Retina (tissue), 1 donor: Measurements from ENCODE around the gene NHLRC1.

Source experiments
- DNase-seq: peaks from one replicate; pipeline ENCODE4 v3.0.0-alpha.2; 2016

The NHLRC1 gene

DNA sequence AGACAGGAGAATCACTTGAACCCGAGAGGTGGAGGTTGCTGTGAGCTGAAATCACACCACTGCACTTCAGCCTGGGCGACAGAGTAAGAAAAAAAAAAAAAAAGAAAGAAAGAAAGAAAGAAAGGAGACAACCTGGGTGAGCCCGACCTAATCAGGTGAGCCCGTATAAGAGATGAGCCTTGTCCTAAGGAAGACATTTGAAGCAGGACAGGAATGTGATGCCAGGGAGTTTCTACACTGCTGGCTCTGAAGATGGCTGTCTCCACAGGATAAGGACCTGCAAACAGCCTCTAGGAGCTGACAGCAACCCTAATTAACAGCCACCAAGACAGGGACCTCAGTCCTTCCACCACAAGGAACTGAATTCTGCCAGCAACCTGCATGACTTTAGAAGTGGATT is 41.9 kb downstream of the NHLRC1 start:
- DNase-seq: no peak

DNA sequence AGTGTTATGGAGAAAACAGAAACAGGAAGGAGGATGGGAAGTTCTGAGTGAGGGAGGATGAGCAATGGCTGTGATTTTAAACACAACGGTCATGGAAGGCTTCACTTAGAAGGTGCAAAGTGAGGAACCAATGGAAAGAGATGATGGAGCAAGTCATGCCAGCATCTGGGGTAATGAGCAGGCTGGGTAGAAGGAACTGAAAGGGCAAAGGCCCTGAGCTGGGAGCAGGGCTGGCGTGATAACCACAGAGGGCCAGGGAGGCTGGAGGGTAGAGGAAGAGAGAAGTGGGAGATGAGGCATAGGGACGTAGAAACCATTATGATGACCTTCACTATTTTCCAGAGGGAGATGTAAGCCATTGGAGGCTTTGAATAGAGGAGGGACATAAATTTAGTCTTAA is 43.6 kb downstream of the NHLRC1 start:
- no peak for DNase-seq

DNA sequence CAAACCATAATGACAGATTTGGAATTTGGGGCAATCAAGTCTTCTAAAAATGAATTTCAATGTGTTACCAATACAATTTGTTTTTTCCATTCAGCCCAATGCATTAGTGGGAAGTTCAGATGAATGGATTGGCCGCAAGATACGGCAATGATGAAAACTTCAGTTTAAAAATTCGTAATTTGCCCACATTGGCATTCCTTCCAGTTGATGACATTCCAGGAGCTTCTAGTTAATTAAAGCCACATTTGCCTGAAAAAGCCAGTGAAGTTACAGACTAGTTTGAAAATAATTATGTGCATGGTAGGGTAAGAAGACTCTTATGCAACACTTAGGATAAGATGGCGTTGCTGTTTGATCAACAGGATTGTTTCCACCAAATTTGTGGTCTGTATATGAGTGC is 46.2 kb downstream of the NHLRC1 start:
- no peak for DNase-seq

DNA sequence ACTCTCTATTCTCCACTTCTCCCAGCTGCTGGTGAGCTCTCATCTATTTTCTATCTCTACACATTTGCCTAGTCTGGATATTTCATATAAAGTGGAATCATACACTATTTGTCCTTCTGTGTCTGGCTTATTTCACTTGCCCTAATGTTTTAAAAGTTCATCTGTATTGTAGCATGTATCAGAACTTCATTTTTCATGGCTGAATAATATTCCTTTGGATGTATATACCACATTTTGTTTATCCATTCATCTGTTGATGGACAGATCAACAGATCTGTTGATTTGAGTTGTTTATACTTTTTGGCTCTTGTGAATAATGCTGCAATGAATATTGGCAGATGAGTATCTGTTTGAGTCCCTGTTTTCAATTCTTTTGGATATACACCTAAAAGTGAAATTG is 49.6 kb downstream of the NHLRC1 start:
- DNase-seq: no peak

DNA sequence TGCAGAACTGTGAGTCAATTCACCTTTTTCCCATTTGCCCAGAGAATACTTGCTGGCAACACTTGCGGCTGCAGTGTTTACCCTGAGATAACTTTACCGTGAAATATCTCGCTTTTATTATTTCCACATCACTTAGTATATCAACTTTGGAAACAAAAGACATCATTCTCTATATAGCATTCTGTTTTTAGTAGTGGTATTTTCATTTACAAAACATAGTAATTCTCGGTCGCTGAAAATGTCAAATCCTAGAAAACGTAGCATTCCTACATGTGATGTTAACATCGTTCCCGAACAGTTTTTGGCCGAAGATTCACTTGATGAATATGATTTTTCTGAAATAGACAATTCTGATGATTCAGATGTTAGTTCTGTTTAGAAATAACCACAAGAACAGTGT is 52.0 kb downstream of the NHLRC1 start:
- DNase-seq: no peak
